GOT3 (cell line): Measurements from ENCODE around the gene THADA.

Experiments used
- DNase-seq: peaks from one replicate; lab custom pipeline; 2025; ENCODE audit warnings: mixed read lengths; lab: John Stamatoyannopoulos, UW

The THADA gene

GRCh38 chr2:43270930-43271615, 324.8 kb downstream of the THADA start:
- no peak for DNase-seq

GRCh38 chr2:43270461-43270860, 325.4 kb downstream of the THADA start:
- DNase-seq: no peak

GRCh38 chr2:43269706-43270105, 326.1 kb downstream of the THADA start:
- no peak for DNase-seq

GRCh38 chr2:43269074-43269572, 326.7 kb downstream of the THADA start:
- no peak for DNase-seq

- DNase-seq: no peak
Observed at GRCh38 chr2:43268066-43268953, 327.5 kb downstream of the THADA start.

GRCh38 chr2:43267381-43267780, 328.5 kb downstream of the THADA start:
- DNase-seq: no peak

GRCh38 chr2:43266711-43267111, 329.1 kb downstream of the THADA start:
- no peak for DNase-seq

GRCh38 chr2:43265421-43265820, 330.4 kb downstream of the THADA start:
- no peak for DNase-seq

- no peak for DNase-seq
Observed at GRCh38 chr2:43265001-43265400, 330.8 kb downstream of the THADA start.

- no peak for DNase-seq
Observed at GRCh38 chr2:43262951-43263350, 332.9 kb downstream of the THADA start.

- no peak for DNase-seq
Observed at GRCh38 chr2:43262239-43262638, 333.6 kb downstream of the THADA start.

GRCh38 chr2:43259512-43259911, 336.3 kb downstream of the THADA start:
- no peak for DNase-seq

- DNase-seq: no peak
Observed at GRCh38 chr2:43258547-43259156, 337.2 kb downstream of the THADA start.

GRCh38 chr2:43255296-43255910, 340.4 kb downstream of the THADA start:
- no peak for DNase-seq

- DNase-seq: no peak
Observed at GRCh38 chr2:43254331-43254730, 341.5 kb downstream of the THADA start.

GRCh38 chr2:43251171-43251731, 344.6 kb downstream of the THADA start:
- no peak for DNase-seq

GRCh38 chr2:43250015-43250414, 345.8 kb downstream of the THADA start:
- no peak for DNase-seq

- no peak for DNase-seq
Observed at GRCh38 chr2:43248621-43249020, 347.2 kb downstream of the THADA start.

- DNase-seq: no peak
Observed at GRCh38 chr2:43246641-43247040, 349.2 kb downstream of the THADA start.

- no peak for DNase-seq
Observed at GRCh38 chr2:43241558-43241957, 354.3 kb downstream of the THADA start.

- DNase-seq: no peak
Observed at GRCh38 chr2:43240766-43241150, 355.1 kb downstream of the THADA start.
